Colon (tissue), 2 donors: ENCODE data around the gene PCNX2.
"Not testable (repeated sequence)": the region's sequence is repeated elsewhere in the genome, so short reads cannot be mapped to it uniquely, and the experiment has no call there.

Experiments
- FAIRE-seq: peaks from 2 replicates; lab custom pipeline; 2012; peaks lifted over from hg19 to GRCh38; lab: Jason Lieb, UNC
- donor health status: control.
- donor health status: control.

The PCNX2 gene

GRCh38 chr1:233227930-233228465 is 67.5 kb downstream of the PCNX2 start:
- no peak for FAIRE-seq

- no peak for FAIRE-seq
Observed at GRCh38 chr1:233224311-233224710, 71.2 kb downstream of the PCNX2 start.

GRCh38 chr1:233217832-233218231 is 77.7 kb downstream of the PCNX2 start:
- FAIRE-seq = no peak

DNA sequence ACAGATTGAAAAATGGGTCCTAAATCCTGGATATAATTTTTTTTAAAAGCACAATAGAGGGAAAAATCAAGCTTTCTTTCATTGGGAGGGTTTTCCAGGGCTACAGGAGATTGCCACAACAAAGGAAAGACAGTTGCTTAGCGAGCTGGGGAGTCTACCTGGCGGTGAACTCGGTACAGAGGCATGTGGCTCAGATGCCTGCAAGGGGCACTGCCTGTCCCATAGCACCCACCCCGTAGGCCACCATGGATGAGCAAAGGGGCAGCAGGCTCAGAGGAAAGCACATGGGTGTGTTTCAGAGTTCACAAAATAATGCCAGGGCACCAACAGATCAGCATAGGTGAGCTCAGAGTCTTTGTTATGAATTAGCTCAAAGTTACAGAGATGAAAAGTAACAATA is 79.5 kb downstream of the PCNX2 start:
- no peak for FAIRE-seq

- no peak for FAIRE-seq
Observed at GRCh38 chr1:233215135-233215760, 80.3 kb downstream of the PCNX2 start.

GRCh38 chr1:233211595-233211994 is 83.9 kb downstream of the PCNX2 start:
- FAIRE-seq = no peak

- FAIRE-seq = no peak
Observed at GRCh38 chr1:233211106-233211505, 84.4 kb downstream of the PCNX2 start.

DNA sequence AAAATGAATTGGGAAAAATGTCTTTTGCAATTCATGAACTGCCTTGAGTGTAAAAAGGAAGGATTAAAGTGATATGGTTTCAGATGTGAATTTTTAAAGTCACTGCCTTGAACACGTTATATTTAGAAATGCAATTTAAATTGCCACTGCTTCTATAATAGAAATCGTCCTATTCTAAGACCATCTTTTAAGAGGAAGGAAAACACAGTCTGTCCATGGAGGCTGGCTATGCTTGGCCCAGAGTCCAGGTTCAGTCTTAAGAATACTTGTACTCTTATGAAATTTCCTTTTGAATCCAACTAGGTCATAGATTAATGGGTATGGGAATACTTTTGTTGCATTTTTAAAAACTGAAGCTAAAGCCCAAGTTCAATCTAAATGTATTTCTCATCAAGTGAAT is 86.0 kb downstream of the PCNX2 start:
- FAIRE-seq = no peak

DNA sequence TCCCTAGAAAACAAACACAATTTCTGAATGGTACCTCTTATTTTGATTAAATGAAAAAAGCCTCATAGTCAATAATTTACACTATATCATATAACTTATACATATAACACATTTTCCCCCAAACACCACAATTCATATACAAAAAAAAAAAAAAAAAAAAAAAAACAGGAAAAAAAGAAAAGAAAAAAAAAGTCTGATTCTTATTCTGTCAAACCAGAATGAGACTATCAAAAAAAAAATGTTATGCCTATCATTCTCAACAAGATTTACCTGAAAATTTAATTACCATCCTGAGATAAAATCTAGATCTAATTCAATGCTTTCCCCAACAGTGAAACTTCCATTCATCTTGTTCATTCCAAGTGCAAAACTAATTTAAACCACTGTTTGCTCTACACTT is 86.8 kb downstream of the PCNX2 start:
- peak; percentile 10 for FAIRE-seq

- no peak for FAIRE-seq
Observed at GRCh38 chr1:233197940-233198339, 97.6 kb downstream of the PCNX2 start.

DNA sequence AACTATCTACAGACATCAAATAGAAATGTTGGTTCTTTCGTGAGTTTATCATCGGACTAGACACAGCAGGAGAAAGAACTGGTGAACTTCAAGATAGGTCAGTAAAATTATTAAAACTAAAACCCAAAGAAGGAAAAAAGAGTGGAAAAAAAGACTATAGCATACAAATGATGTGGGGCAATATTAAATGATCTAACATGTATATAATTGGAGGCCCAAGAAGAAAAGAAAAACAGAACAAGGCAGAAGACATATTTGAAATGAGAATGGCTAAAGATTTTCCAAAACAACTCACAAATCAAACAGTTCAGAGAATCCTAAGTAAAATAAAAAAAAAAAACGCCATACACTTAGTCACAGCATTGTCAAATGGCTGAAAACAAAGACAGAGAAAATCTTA is 101.8 kb downstream of the PCNX2 start:
- FAIRE-seq = no peak

GRCh38 chr1:233190987-233191386 is 104.5 kb downstream of the PCNX2 start:
- FAIRE-seq = no peak

DNA sequence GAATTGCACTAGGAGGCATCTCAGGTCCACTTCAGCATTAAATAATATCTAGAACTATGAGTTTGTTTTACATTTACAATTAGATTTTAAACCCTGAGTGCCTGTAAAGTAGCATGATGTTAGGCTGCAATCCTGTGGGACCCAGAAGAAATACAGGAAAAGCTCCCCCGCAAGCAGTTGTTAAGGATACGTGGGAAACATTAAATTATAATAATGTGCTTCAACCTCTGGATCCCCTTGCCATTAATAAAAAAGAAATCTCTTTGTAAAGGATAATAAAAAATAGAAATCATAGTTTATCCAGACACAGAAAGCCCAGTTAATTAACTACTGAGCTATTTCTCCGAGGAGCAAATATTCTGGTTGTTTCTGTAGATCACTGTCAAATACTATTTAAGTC is 106.0 kb downstream of the PCNX2 start:
- FAIRE-seq = no peak

- no peak for FAIRE-seq
Observed at GRCh38 chr1:233188061-233188460, 107.5 kb downstream of the PCNX2 start.

GRCh38 chr1:233183226-233184020 is 112.1 kb downstream of the PCNX2 start:
- no peak for FAIRE-seq

DNA sequence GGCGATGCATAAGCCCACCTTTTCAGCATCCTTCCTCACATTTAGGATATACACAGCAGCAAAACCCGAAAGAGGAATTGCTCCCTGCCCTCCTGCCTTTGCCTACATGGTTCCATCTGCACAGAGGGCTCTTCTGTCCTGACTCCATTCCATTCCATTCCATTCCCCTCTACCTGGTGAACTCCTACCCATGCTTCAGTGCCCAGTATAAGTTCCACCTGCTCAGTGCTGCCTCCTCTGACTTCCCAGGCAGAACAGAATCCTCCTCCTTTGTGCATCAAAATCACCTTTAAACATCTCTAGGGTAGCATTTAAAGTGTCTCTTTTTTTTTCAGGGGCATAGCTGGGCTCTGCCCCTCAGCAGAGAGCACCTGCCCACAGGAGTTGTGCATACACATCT is 112.9 kb downstream of the PCNX2 start:
- FAIRE-seq = no peak

- no peak for FAIRE-seq
Observed at GRCh38 chr1:233180641-233181364, 114.7 kb downstream of the PCNX2 start.

DNA sequence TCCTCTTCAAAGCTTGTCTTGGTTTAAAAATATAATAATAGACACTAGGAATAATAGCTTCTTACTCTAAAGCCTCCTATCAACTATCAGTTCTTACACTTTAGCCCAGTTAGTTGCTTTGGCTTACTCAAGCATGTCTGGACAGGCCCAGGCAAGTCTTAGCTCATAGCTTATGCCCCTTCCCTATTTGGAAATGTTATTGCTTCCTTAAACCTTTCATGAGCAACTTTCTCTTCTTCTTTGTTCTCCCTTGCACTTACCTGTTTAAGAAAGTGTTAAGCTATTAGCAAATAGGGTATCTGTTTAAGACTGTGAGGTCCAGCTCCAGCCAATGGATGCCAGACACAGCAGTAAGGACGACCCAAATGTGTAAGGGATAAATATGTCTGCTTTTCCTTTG is 115.9 kb downstream of the PCNX2 start:
- FAIRE-seq = not testable (repeated sequence)

- no peak for FAIRE-seq
Observed at GRCh38 chr1:233172201-233172600, 123.3 kb downstream of the PCNX2 start.

GRCh38 chr1:233170741-233171140 is 124.8 kb downstream of the PCNX2 start:
- no peak for FAIRE-seq

DNA sequence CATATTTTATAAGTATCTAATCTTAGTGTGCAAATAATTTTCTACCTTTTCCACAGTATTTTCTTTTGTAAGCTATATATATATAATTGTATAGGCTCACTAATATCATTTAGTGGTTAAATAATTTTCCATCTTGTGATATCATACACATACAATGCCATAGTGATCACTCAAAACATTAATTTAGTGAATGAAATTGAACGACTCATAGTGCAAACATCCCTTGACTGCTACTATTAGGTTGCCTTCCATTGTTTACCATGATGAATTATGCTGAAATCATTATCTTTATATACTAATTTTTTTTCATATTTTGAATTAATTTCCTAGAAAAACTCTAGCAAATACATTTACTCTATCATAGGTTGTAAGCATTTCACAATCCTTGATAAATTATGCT is 127.1 kb downstream of the PCNX2 start:
- no peak for FAIRE-seq

DNA sequence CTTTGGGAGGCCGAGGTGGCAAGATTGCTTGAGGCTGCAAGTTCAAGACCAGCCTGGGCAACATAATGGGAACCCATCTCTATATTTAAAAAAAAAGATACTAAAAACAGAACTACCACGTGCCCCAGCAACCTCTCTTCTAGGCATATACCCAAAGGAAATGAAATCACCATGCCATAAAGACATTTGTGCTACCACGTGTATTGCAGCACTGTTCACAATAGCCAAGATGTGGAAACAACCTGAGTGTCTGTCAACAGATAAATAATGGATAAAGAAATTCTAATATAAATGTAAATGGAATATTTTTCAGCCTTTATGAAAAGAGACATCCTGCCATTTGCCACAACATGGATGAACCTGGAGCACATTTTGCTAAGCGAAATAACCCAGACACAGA is 128.6 kb downstream of the PCNX2 start:
- no peak for FAIRE-seq

DNA sequence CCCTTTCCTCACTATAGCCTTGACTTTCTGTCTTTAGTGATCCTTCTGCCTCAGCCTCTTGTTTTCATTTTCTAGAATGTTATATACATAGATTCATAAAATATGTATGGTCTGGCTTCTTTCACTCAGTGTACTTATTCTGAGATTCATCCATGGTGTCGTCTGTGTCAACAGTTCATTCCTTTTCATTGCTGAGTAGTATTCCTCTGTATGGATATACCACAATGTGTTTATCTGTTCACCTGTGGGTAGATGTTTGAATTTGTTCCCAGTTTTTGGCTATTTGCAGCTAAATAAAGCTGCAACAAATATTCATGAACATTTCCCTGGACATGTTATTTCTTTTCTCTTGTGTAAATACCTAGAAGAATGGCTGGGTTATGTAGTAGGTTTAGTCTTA is 131.8 kb downstream of the PCNX2 start:
- FAIRE-seq = no peak
